PFSK-1 (cell line): ENCODE results near the gene FGF14.

Experiments used
- FOXP2 ChIP-seq: optimal IDR thresholded peaks from 2 replicates; pipeline ENCODE3; 2011; ENCODE audit warnings: borderline replicate concordance, control low read depth, inconsistent platforms; ENCODE audit not compliant: insufficient read depth; ENCODE audit errors: extremely low read length, extremely low read depth
- POLR2AphosphoS5 ChIP-seq: IDR thresholded peaks from 2 replicates; pipeline ENCODE4 v1.6.1; 2012; ENCODE audit warnings: low read depth, mild to moderate bottlenecking, control low read depth, low read length, moderate library complexity
- SIN3A ChIP-seq: IDR thresholded peaks from 2 replicates; pipeline ENCODE4 v1.6.1; 2012; ENCODE audit warnings: mild to moderate bottlenecking, low read length, moderate library complexity, borderline replicate concordance; ENCODE audit not compliant: insufficient read depth
- TAF1 ChIP-seq: IDR thresholded peaks from 2 replicates; pipeline ENCODE4 v1.6.1; 2012; ENCODE audit warnings: low read length, control low read depth, borderline replicate concordance; ENCODE audit not compliant: insufficient read depth
- TF ChIP-seq, protein P1 (sequence below), 2 experiments: IDR thresholded peaks; 2 replicates each; pipeline versions ENCODE4 v1.6.1 to v1.8.0; 2011 to 2012; ENCODE audit warnings: low read depth in 2 of 2, low read length in 2 of 2, control low read depth in 1 of 2, inconsistent platforms in 1 of 2, mild to moderate bottlenecking in 1 of 2, moderate library complexity in 1 of 2; ENCODE audit not compliant: insufficient read depth in 1 of 2

FGF14 gene

DNA sequence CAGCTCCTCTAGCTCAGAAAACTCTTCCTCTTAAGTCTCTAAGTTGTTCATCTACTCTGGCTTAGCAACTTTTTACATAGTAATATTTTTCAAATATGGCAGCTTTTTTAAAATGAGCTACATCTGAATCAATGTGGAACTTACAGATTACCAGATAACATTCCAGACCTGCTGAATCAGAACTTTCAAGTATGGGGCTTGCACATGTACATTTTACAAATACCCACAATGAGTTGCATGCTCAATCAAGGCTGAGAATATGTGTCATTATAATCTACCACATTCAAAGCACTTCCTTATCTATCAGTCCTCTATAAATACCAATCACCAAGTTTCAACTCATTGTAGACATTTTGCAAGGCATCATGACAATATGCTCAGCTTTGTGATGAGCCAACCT lies 383.1 kb downstream of the FGF14 start:
- TF ChIP-seq POLR2AphosphoS5 (no peak), SIN3A (no peak), FOXP2 (no peak), TAF1 (no peak)
- TF ChIP-seq, protein P1, sequence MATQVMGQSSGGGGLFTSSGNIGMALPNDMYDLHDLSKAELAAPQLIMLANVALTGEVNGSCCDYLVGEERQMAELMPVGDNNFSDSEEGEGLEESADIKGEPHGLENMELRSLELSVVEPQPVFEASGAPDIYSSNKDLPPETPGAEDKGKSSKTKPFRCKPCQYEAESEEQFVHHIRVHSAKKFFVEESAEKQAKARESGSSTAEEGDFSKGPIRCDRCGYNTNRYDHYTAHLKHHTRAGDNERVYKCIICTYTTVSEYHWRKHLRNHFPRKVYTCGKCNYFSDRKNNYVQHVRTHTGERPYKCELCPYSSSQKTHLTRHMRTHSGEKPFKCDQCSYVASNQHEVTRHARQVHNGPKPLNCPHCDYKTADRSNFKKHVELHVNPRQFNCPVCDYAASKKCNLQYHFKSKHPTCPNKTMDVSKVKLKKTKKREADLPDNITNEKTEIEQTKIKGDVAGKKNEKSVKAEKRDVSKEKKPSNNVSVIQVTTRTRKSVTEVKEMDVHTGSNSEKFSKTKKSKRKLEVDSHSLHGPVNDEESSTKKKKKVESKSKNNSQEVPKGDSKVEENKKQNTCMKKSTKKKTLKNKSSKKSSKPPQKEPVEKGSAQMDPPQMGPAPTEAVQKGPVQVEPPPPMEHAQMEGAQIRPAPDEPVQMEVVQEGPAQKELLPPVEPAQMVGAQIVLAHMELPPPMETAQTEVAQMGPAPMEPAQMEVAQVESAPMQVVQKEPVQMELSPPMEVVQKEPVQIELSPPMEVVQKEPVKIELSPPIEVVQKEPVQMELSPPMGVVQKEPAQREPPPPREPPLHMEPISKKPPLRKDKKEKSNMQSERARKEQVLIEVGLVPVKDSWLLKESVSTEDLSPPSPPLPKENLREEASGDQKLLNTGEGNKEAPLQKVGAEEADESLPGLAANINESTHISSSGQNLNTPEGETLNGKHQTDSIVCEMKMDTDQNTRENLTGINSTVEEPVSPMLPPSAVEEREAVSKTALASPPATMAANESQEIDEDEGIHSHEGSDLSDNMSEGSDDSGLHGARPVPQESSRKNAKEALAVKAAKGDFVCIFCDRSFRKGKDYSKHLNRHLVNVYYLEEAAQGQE (IDR thresholded peaks at IDR 0.05; ENCODE audit: insufficient read depth in 1 of 2, low read depth in 2 of 2, low read length in 2 of 2): no peak

DNA sequence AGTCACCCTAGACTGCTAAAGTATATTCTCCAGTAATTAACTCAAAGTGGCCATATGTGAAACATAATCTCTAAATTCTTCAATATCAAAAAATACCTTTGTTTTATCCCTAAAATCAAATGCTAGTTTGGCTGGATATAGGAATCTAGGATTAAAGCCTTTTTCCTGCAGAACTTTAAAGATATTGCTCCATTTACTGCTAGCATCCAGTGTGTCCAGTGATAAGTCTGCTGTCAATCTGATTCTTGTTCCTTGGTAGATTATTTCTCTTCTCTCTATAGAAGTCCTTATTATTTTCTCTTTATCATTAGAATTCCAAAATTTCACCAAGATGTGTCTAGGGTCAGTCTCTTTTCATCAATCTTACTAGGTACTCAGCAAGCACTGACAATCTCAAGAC lies 384.6 kb downstream of the FGF14 start:
- TF ChIP-seq SIN3A (no peak), POLR2AphosphoS5 (no peak), FOXP2 (no peak), TAF1 (no peak)
- TF ChIP-seq, protein P1 (IDR thresholded peaks at IDR 0.05; ENCODE audit: insufficient read depth in 1 of 2, low read depth in 2 of 2, low read length in 2 of 2): no peak

DNA sequence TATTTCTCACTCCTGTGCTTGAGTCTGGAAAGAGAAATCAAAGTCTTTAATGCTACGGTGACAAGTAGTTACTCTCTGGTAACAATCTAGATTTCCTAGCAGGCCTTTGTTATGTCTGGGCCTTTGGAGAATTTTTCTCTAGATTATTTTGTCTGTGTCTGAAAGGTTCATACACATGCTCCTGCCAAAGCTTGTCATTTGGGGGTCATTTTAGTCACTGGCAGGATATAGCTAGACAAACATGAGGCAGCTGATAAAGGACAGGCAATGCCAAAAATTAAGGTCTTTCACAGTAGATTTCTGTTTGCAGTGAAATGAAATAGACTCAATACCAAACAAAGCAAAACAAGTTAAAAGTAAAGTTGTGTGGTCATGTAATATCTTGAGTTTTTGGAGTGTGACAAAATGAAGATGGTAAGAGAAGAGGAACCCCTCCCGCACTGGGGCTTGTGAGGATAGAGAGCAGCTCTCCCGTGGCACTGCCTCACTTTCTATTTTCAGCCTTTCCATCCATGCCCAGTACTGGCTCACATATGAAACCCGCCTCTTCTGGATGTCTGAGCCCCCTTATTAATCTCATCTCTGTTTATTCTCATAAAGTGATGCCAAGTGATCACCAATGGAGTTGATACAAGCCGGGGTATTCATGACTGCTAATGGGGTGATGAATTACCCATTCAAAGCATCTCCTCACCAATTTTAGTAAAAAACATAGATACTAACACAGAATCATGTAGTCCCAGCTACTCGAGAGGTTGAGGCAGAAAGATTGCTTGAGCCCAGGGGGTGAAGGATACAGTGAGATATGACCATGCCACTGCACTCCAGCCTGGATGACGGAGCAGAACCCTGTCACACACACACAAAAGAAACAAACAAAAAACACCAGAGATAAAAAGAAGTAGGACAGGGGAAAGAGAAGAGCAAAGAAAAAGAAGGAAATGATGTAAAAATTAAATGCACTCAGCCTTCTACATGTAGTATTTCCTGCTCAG lies 389.3 kb downstream of the FGF14 start:
- TF ChIP-seq TAF1: no peak
- no peak for TF ChIP-seq POLR2AphosphoS5
- TF ChIP-seq, protein P1 (IDR thresholded peaks at IDR 0.05; ENCODE audit: insufficient read depth in 1 of 2, low read depth in 2 of 2, low read length in 2 of 2): no peak
- TF ChIP-seq FOXP2: no peak
- no peak for TF ChIP-seq SIN3A

DNA sequence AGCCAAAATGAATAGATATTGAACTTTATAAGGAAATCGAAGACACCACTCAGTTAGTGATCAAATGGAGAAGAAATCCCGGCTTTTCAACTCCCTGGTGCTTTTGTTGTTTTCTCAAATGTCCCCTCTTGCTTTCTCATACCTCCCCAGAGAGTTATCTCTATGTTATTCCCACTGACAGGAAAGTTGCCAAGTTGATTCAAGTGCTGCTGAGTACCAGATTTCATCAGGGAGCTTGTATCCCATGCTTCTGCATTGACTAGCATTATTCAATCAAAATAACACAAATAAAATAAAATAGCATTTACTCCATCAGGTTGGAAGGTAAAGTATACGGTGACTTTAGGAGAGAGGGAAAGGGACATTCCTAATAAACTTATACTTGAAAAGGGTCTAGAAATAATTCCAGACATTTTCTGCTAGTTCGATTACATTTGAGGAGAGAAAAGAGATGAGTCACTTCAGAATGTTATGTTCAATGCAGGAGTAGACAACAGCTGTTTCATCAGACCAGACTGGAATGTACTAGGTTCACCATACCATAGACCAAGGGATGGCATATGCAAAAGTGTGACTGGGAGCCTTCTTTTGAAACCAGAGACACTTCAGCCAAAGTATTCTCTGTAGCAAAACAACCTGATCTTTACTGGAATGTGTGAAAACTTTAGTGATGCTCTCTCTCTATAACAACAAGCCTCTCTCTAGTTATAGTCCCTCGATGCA lies 397.8 kb downstream of the FGF14 start:
- TF ChIP-seq FOXP2: no peak
- TF ChIP-seq SIN3A: no peak
- no peak for TF ChIP-seq POLR2AphosphoS5
- no peak for TF ChIP-seq TAF1
- TF ChIP-seq, protein P1 (IDR thresholded peaks at IDR 0.05; ENCODE audit: insufficient read depth in 1 of 2, low read depth in 2 of 2, low read length in 2 of 2): no peak
